HUES48 (cell line): ENCODE results near the gene NHSL1.

ENCODE experiments used
- H3K27ac ChIP-seq: one replicate; pipeline ENCODE4 v1.7.0; 2013; ENCODE audit warnings: low read depth, low read length, inconsistent platforms
- H3K27me3 ChIP-seq: 2 replicates; pipeline ENCODE4 v1.6.1; 2013; ENCODE audit warnings: mild to moderate bottlenecking, low read length; ENCODE audit not compliant: control insufficient read depth, insufficient read depth
- H3K36me3 ChIP-seq: 2 replicates; pipeline ENCODE4 v1.6.1; 2013; ENCODE audit warnings: low read length; ENCODE audit not compliant: control insufficient read depth, insufficient read depth
- H3K4me1 ChIP-seq: 2 replicates; pipeline ENCODE4 v1.6.1; 2013; ENCODE audit warnings: mild to moderate bottlenecking, low read length; ENCODE audit not compliant: control insufficient read depth, insufficient read depth
- H3K4me3 ChIP-seq: 2 replicates; pipeline ENCODE4 v1.5.1; 2013; ENCODE audit warnings: mild to moderate bottlenecking, low read depth, low read length
- H3K9ac ChIP-seq: 2 replicates; pipeline ENCODE4 v1.6.1; 2013; ENCODE audit warnings: mild to moderate bottlenecking, low read depth, low read length, moderate library complexity
- H3K9me3 ChIP-seq: 2 replicates; pipeline ENCODE4 v1.6.1; 2013; ENCODE audit warnings: low read length; ENCODE audit not compliant: control insufficient read depth, insufficient read depth

NHSL1 gene

GRCh38 chr6:138537106-138537505, 37.8 kb upstream of the NHSL1 start:
- Histone ChIP-seq H3K4me3 (no peak overlapping the region), H3K4me1 (peaks cover 43% of the 10 kb centered on the region), H3K9me3 (no peaks in the 10 kb centered on the region), H3K36me3 (no peaks in the 10 kb centered on the region), H3K9ac (no peak overlapping the region), H3K27me3 (no peaks in the 10 kb centered on the region), H3K27ac (no peak overlapping the region)

DNA sequence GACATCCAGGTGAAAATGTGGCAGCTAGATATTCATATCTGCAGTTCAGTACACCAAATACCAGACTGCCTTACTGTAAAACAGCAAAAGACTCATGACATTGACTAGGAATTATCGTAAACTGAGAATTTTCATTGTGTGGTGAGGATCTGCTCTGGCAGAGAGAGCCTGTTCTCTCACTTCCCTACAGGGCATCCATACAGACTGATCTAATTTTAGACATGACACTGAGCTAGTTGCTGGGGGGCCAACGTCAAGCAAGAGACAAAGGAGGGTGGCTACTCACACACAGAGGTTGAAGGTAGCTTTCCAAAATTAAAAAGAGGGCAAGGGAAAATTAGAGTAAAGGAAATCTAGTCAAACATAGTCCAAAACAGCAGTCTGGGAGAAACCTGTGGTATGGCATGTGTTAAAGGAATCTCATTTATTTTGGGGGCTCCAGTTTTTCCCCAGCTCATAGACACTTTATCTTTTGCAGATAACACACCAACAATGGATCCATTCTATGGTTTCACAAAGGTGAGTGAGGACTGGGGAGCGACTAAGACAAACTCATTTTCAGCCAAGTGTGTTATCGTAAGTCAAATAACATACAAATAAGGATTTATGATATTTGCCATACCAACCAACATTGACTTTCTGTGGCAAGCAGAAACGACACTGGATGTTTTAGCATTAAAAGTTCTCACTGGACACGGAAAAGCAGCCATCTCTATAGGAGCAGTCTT, 36.6 kb upstream of the NHSL1 start:
- no peaks in the 10 kb centered on the region for H3K36me3 ChIP-seq
- H3K4me3 ChIP-seq, result no peak overlapping the region
- H3K27me3 ChIP-seq, result no peaks in the 10 kb centered on the region
- peaks cover 33% of the 10 kb centered on the region for H3K4me1 ChIP-seq
- no peaks in the 10 kb centered on the region for H3K9me3 ChIP-seq
- H3K9ac ChIP-seq, result no peak overlapping the region
- H3K27ac ChIP-seq, result no peak overlapping the region

- H3K9ac ChIP-seq, result no peak overlapping the region
- no peak overlapping the region for H3K4me3 ChIP-seq
- no peak overlapping the region for H3K27ac ChIP-seq
- peaks cover 19% of the 10 kb centered on the region for H3K4me1 ChIP-seq
- H3K27me3 ChIP-seq, result no peaks in the 10 kb centered on the region
- H3K36me3 ChIP-seq, result no peaks in the 10 kb centered on the region
- H3K9me3 ChIP-seq, result no peaks in the 10 kb centered on the region
Measured at GRCh38 chr6:138533667-138534066, 34.4 kb upstream of the NHSL1 start.

DNA sequence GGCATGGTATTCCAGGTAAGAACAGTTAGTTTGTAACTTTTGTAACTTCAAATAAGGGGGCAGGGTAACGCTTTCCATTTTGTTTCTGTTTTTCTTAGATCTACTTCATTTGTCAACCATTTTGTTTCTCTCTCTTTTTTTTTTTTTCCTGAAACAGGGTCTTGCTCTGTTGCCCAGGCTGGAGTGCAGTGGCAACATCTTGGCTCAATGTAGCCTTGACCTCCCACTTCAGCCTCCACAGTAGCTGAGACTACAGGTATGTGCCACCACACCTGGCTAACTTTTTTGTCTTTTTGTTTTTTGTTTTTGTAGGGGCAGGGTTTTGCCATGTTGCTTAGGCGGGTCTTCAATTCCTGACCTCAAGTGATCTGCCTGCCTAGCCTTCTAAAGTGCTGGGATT, 32.1 kb upstream of the NHSL1 start:
- H3K27ac ChIP-seq, result no peak overlapping the region
- H3K4me3 ChIP-seq, result no peak overlapping the region
- no peaks in the 10 kb centered on the region for H3K36me3 ChIP-seq
- H3K9ac ChIP-seq, result no peak overlapping the region
- H3K4me1 ChIP-seq, result peaks cover 29% of the 10 kb centered on the region
- H3K27me3 ChIP-seq, result no peaks in the 10 kb centered on the region
- H3K9me3 ChIP-seq, result no peaks in the 10 kb centered on the region

DNA sequence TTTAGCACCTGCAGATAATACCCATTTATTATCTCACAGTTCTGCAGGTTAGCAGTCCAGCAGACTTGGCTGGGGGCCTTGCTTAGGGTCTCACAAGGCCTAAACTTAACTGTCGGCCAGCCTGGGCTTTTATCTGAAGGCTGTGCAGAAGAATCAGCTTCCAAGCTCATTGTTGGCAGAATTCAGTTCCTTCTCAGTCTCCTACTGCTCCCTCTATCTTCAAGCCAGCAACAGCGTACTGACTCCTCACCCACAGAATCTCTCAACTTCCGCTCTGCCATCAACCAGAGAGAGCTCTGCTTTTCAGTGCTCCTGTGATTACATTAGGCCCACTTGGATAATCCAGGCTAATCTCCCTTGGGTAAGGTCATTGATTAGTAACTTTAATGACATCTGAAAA, 30.2 kb upstream of the NHSL1 start:
- H3K4me1 ChIP-seq, result peaks cover 29% of the 10 kb centered on the region
- H3K27ac ChIP-seq, result peak overlapping the region; percentile 48
- H3K9ac ChIP-seq, result no peak overlapping the region
- no peak overlapping the region for H3K4me3 ChIP-seq
- H3K9me3 ChIP-seq, result no peaks in the 10 kb centered on the region
- H3K36me3 ChIP-seq, result no peaks in the 10 kb centered on the region
- no peaks in the 10 kb centered on the region for H3K27me3 ChIP-seq

DNA sequence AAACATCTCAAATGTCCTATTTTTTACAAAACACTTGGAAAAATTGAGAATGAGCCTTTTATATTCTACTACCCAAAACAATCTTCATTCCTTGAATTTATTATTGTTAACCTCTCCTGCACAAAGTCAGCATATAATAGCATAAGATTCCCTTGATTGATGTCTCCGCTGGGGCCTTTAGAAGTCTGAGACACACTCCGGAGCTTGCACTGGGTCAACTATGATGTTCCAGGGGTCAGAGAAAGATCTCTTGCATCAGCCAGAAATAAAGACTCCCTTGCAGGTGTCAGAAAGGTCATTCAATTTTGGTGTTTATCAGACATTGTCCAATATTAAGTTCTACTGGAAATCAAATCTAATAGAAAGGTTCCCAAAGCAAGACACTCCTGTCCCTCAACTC, 29.7 kb upstream of the NHSL1 start:
- H3K27me3 ChIP-seq, result no peaks in the 10 kb centered on the region
- no peaks in the 10 kb centered on the region for H3K36me3 ChIP-seq
- no peak overlapping the region for H3K4me3 ChIP-seq
- peak overlapping the region; percentile 48 for H3K27ac ChIP-seq
- peaks cover 32% of the 10 kb centered on the region for H3K4me1 ChIP-seq
- no peak overlapping the region for H3K9ac ChIP-seq
- H3K9me3 ChIP-seq, result no peaks in the 10 kb centered on the region

- peaks cover 40% of the 10 kb centered on the region for H3K4me1 ChIP-seq
- H3K4me3 ChIP-seq, result no peak overlapping the region
- no peaks in the 10 kb centered on the region for H3K9me3 ChIP-seq
Measured at GRCh38 chr6:138528137-138528536, 28.8 kb upstream of the NHSL1 start.

GRCh38 chr6:138527411-138528088, 28.3 kb upstream of the NHSL1 start:
- Histone ChIP-seq H3K9ac (no peak overlapping the region), H3K36me3 (no peaks in the 10 kb centered on the region), H3K4me1 (peaks cover 45% of the 10 kb centered on the region), H3K27ac (peak overlapping the region; percentile 76), H3K4me3 (0 out of 2 replicates have a peak overlapping the region, but pooled peaks have one; percentile 27), H3K9me3 (no peaks in the 10 kb centered on the region), H3K27me3 (no peaks in the 10 kb centered on the region)

More at GRCh38 chr6:138528137-138528536, 28.8 kb upstream of the NHSL1 start:
- Histone ChIP-seq H3K27ac (peak overlapping the region; percentile 76), H3K9ac (no peak overlapping the region), H3K36me3 (no peaks in the 10 kb centered on the region), H3K27me3 (no peaks in the 10 kb centered on the region)

DNA sequence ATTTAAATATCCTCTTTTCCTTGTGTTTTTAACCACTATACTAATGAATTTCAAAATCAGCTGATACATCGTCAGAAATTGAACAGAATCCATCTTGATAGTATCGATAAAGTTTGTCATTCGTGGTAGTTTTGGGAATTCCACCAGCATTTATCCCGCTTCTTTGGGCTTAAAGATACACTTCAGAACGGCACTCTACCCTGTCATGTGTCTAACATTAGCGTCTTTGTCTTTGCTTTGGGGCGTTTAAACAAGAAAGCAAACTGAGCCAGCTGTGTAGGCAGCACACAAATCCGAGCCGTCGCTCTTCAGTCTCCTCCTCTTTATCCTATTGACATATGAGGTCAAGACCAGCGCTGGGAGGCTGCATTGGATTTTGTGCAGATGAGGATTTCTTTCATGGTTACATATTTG, 27.5 kb upstream of the NHSL1 start:
- H3K4me3 ChIP-seq, result no peak overlapping the region
- H3K4me1 ChIP-seq, result peaks cover 47% of the 10 kb centered on the region
- H3K36me3 ChIP-seq, result no peaks in the 10 kb centered on the region
- H3K27me3 ChIP-seq, result no peaks in the 10 kb centered on the region
- no peak overlapping the region for H3K9ac ChIP-seq
- peak overlapping the region; percentile 76 for H3K27ac ChIP-seq
- no peaks in the 10 kb centered on the region for H3K9me3 ChIP-seq

DNA sequence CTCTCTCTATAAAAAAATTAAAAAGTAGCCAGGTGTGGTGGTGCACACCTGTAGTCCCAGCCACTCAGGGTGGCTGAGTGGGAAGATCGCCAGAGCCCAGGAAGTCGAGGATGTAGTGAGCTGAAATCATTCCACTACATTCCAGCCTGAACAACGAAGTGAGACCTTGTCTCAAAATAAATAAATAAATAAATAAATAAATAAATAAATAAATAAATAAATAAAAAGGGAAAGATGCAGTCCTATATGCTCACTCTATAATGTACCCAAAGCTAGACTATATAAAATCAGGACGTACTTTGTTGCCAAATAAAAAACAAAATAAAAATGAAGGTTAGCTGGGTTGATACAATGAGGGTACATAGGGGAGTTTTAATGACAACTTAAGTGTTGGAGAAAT, 26.1 kb upstream of the NHSL1 start:
- Histone ChIP-seq H3K4me1 (peaks cover 47% of the 10 kb centered on the region), H3K36me3 (no peaks in the 10 kb centered on the region), H3K27me3 (no peaks in the 10 kb centered on the region), H3K4me3 (no peak overlapping the region), H3K9ac (no peak overlapping the region), H3K27ac (no peak overlapping the region), H3K9me3 (no peaks in the 10 kb centered on the region)

- H3K4me1 ChIP-seq, result peaks cover 47% of the 10 kb centered on the region
- no peak overlapping the region for H3K9ac ChIP-seq
- H3K9me3 ChIP-seq, result no peaks in the 10 kb centered on the region
Measured at GRCh38 chr6:138524526-138524925, 25.2 kb upstream of the NHSL1 start.

More at GRCh38 chr6:138524526-138524925, 25.2 kb upstream of the NHSL1 start:
- Histone ChIP-seq H3K27me3 (no peaks in the 10 kb centered on the region), H3K4me3 (no peak overlapping the region), H3K36me3 (no peaks in the 10 kb centered on the region), H3K27ac (no peak overlapping the region)
